ENCODE data around the gene TLE3.

The TLE3 gene

DNA sequence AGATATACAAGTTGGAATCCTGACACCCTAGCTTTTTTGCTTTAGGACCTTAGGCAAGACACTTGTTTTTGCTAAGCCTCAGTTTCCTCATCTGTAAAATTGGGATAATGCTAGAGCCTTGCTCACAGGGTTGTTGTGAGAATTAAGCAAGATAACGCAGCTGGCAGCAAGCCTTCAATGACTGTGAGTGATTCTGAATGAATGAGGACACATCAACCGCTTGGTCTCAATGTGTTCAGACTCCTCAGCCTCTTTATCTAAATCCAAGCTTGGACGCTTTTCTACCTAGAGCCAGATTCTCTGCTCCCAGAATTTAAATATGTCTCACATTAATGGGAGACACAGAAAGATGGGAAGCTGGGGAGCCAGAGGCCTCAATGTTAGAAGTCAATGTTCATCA is 11.8 kb upstream of the TLE3 start:
- DNase-seq (ENCODE audit: low read depth): no peak
- H3K4me3 ChIP-seq (replicated peaks; ENCODE audit: low read depth, low read length): no peak overlapping the region
- TF ChIP-seq, protein P1, sequence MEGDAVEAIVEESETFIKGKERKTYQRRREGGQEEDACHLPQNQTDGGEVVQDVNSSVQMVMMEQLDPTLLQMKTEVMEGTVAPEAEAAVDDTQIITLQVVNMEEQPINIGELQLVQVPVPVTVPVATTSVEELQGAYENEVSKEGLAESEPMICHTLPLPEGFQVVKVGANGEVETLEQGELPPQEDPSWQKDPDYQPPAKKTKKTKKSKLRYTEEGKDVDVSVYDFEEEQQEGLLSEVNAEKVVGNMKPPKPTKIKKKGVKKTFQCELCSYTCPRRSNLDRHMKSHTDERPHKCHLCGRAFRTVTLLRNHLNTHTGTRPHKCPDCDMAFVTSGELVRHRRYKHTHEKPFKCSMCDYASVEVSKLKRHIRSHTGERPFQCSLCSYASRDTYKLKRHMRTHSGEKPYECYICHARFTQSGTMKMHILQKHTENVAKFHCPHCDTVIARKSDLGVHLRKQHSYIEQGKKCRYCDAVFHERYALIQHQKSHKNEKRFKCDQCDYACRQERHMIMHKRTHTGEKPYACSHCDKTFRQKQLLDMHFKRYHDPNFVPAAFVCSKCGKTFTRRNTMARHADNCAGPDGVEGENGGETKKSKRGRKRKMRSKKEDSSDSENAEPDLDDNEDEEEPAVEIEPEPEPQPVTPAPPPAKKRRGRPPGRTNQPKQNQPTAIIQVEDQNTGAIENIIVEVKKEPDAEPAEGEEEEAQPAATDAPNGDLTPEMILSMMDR (IDR thresholded peaks at IDR 0.05; ENCODE audit: low read length, missing control alignments): no peak

DNA sequence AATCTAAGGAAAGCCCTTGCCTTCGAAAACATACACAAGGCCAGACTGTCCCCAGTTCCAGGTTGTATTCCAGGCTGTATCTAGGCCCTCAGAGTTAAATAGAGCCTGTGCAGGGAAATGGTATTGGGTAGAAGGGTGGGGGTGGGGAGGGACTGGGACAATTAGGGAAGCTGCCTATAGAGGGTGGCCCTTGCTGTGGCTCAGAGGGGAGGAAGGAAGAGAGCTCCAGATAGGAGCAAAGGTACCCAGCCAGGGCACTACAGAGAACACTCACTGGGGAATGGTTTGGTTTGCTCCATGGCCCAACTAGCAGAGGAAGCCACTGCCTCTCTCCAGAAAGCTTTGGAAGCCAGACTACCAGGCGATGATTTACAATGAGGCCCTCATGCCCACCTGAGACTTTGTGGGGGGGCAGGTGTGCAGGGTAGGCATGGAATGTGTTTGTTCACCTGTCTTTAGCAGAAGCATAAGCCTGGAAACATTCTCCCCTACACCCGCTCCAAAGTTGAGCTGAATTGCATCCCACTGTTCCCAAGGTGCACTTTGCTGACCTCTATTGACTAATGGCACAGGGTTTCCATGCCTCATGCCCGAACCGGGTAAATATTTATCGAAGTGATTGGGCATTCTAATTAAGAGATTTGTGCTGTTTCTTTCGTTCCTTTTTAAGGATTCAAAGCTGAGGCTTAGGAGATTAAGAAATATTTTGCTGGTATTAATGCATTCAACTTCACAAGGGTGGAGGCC is 6.3 kb upstream of the TLE3 start:
- TF ChIP-seq, protein P1 (IDR thresholded peaks at IDR 0.05; ENCODE audit: low read length, missing control alignments): no peak
- no peak overlapping the region for H3K4me3 ChIP-seq (replicated peaks; ENCODE audit: low read depth, low read length)
- DNase-seq (ENCODE audit: low read depth): no peak

DNA sequence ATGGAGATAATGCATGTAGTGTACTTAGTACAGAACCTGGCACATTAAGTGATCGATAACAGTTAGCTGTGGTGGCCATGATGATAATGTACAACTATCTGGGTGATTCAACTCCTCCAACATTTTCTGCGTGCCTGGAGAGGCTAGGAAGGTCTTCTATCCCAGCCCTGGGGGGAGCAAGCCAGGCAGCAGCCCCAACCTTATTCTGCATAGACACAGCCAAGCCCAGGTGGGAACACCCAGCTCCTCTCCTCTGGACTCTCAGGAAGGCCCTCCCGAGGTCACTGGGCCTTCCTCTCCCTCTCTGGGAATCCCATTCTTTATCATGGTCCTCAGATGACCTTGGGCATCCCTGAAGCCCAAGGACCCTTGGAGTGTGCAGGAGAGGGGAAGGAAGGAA is 5.1 kb upstream of the TLE3 start:
- H3K4me3 ChIP-seq (replicated peaks; ENCODE audit: low read depth, low read length): no peak overlapping the region
- TF ChIP-seq, protein P1 (IDR thresholded peaks at IDR 0.05; ENCODE audit: low read length, missing control alignments): no peak
- no peak for DNase-seq (ENCODE audit: low read depth)

DNA sequence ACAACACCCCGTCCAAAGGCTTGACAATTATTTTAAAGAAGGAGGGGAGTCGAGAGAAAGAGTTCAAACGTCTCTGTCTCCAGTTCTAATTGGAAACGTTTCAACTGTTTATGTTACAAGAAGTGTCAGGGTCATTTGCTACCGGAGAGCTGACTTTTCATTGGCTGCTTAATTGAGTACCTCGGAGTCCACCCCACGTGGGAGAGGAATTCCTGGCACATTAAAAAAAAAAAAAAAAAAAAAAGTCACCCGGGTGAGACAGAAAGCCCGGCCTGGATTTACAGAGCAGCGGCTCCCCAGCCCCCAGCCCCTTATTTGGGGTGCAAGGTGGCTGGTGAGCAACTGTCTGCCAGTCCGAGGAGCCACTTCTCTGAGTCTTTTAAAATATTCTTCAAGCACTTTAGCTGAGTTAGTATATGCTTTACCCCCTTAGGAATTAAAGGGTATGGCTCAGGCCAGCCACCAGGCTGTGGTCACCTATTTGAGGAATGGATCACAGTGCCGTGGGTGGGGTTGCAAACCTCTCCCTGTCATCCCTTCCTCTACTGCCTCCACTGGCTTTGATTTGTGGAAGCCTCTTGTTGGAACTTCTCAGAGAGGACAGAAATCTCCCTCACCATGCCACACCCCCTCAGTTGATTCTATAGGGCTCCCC is 3.9 kb upstream of the TLE3 start:
- peak overlapping the region; percentile 24 for H3K4me3 ChIP-seq (replicated peaks; ENCODE audit: low read depth, low read length)
- TF ChIP-seq, protein P1 (IDR thresholded peaks at IDR 0.05; ENCODE audit: low read length, missing control alignments): no peak
- peak; percentile 98 for DNase-seq (ENCODE audit: low read depth)

DNA sequence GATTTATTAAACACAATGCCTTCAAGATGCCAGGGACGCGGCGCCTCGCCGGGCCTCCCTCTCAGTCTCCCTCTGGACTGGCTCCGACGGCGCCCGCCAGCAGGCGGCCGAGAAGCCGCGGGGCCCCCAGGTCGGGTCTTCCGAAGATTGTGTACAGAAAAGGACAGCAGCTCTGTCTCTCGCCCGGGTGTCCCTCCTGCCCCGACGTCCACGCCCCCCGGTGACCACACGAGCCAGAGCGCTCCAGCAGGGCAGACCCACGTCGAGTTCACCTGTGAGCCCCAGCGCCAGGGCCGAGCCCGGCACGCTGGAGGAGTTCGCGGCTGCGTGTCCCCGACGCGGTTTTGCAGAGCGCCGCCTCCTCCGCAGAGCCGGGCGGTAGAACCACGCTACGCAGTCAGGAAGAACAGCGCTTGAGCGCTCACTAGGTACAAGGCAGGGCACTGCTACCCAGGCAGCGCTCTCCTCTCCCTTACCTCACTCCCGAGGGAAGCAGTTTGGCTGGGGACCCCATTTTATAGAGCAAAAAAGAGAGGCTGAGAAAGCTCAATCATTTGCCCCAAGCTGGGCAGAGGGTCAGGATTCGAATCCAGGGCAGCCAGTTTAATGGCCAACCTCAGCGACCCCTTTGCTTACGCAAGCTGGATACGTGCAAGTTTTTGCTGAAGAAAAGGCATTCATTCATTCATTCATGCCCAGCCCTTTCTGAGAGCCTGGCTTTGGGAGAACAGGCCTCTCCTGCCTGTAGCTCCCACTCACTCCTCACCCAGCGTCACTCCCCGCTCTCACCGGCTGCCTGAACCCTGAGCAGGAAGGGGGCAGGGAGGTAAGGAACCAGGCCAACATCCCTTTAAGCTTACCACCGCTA is 3.0 kb upstream of the TLE3 start:
- DNase-seq (ENCODE audit: low read depth): peak; percentile 88
- H3K4me3 ChIP-seq (replicated peaks; ENCODE audit: low read depth, low read length): peak overlapping the region; percentile 24
- TF ChIP-seq, protein P1 (IDR thresholded peaks at IDR 0.05; ENCODE audit: low read length, missing control alignments): peak; percentile 35

DNA sequence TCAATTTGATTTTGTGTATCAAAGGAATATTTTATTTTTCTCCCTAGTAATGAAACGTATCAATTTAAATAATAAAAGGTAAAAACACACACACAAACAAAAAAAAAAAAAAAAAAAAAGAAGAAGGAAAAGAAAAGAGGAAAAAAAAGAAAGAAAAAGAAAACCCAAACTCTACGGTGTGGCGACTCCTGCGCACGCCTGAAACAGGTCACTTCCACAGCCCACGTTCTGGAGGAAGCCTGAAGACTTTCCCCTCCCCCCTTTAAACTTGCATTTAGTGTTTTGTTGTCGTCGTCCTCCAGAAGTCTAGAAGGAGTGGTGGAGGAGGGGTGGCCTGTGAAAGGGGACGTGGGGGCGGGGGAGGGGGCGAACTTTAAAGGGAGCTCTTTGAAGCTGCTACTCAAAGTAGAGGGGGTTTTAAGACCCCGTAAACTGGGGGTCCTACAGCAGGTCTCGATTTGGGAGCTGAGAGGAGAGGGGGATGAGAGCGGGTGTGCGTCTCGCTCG is 2.3 kb upstream of the TLE3 start:
- TF ChIP-seq, protein P1 (IDR thresholded peaks at IDR 0.05; ENCODE audit: low read length, missing control alignments): no peak
- H3K4me3 ChIP-seq (replicated peaks; ENCODE audit: low read depth, low read length): peak overlapping the region; percentile 24
- peak; percentile 50 for DNase-seq (ENCODE audit: low read depth)

Measured in fibroblast of pulmonary artery (primary cell).